Amniotic epithelial cell (primary cell): Measurements from ENCODE around the gene KIF1C.
"Not testable (repeated sequence)": the region's sequence is repeated elsewhere in the genome, so short reads cannot be mapped to it uniquely, and the experiment has no call there.

Experiments
- DNase-seq: peaks from one replicate; pipeline ENCODE4 v3.0.0-alpha.2; 2010; ENCODE audit warnings: low read depth

Gene KIF1C

GRCh38 chr17:5045496-5045895, 47.7 kb downstream of the KIF1C start:
- no peak for DNase-seq

DNA sequence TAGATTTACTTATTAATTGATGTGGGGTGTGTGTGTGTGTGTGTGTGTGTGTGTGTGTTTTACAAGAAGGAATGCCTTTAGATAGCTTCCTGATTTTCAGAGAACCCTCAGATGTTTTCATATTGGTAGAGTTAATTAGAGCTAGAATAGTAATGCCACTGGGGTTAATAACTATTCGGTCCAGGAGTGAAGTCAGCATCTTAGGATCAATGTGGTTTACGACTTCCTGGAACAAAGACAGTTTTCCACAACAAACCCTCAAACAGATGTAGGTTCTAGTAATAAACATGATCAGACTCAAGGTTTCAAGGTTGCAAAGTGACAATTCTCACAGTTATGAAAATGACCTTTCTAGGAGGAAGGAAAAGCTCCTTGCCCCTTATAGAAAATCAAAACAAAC, 49.7 kb downstream of the KIF1C start:
- DNase-seq: no peak

DNA sequence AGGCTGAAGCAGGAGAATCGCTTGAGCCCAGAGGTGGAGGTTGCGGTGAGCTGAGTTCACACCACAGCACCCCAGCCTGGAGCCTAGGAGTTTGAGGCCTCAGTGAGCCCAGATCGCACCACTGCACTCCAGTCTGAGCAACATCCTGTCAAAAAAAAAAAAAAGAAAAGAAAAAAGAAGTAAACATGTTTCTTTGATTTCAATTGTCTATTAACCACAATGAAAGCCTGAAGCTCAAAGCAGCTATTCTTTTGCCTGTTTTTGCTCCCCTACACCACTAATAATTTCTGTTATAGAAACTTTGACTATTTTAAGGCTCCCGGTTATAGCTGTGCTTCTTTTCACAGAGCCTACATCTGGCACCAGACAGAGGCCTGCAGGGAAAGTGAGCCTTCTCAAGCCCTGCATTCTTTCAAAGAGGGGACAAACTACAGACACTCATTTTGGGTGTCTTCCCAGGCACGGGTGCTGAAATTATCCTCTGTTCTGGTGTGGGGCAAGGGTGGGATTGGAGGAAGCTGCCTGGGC, 51.6 kb downstream of the KIF1C start:
- DNase-seq: no peak

DNA sequence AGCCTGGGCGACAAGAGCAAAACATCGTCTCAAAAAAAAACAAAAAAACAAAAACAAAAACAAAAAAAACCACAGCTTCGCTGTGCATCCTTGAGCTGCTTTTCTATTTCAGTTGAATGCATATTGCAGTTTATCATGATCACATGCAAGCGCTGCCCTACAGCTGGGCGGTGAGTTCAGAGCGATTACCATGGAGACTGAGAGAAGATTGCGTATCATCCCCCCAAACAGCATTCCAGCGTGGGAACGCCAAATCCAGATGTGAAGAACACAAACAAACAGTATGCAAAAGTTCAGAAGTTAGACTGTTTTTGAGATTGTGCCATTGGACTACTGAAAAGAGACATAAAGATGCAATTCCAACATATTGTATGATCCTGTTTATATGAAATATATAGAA, 52.5 kb downstream of the KIF1C start:
- peak; percentile 90 for DNase-seq

GRCh38 chr17:5055543-5055942, 57.8 kb downstream of the KIF1C start:
- no peak for DNase-seq

DNA sequence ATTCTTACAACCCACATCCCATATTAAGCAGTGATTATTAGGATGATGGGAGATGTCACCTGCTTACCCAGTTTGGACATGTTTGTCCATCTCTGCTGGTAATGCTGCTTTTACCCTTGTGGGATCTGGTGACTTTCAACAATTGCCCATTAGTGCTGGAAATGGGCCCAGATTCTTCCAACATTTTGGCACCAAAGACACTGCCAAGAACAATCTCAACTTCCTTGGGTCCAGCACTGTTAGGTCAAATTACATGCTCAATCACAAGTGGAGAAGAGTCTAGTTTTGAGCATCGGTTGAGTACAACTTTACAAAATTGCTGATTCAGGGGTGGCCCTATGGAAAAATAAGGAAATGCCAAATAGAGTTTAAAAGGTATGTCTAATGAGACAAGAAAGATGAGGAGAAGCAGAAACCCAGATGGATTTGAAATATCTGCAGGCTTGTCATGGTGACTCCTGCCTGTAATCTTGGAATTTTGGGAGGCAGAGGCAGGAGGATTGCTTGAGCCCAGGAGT, 67.5 kb downstream of the KIF1C start:
- no peak for DNase-seq

DNA sequence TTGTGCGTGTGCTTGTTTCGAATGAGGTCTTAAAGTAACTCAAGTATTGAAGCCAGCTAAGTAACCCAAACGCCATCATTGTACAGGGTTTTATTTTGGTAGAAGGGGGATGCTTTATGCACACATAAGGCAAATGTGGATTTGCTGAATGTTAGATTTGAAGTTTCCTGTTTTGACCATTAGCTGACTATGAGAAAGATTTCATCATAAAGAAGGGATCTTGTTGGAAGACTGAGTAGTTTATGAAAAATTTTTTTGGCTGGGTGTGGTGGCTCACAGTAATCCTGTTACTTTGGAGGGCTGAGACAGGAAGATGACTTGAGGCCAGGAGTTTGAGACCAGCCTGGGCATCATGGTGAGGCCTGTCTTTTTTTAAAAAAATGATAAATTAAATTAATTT, 70.5 kb downstream of the KIF1C start:
- DNase-seq: no peak

- no peak for DNase-seq
Measured at GRCh38 chr17:5069724-5070123, 72.0 kb downstream of the KIF1C start.

DNA sequence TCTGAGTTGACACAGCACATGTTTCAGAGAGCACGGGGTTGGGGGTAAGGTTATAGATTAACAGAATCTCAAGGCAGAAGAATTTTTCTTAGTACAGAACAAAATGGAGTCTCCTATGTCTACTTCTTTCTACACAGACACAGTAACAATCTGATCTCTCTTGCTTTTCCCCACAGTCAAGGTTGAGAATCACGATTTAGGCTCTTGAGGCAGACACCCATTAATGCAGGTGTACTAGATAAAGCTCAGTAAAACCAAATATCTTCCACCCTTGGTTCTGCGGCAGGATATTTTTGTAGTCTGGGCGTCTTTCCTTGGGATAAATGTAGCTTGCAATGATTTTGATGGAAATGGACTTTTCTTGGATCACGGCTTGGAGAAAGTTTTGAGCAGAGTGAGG, 77.7 kb downstream of the KIF1C start:
- DNase-seq: not testable (repeated sequence)

DNA sequence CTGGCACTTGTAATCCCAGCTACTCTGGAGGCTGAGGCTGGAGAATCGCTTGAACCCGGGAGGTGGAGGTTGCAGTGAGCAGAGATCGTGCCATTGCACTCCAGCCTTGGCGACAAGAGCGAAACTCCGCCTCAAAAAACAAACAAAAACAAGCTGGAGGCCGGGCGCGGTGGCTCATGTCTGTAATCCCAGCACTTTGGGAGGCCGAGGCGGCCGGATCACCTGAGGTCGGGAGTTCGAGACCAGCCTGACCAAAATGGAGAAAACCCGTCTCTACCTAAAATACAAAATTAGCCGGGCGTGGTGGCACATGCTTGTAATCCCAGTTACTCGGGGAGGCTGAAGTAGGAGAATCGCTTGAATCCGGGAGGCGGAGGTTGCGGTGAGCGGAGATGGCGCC, 79.5 kb downstream of the KIF1C start:
- DNase-seq: not testable (repeated sequence)

DNA sequence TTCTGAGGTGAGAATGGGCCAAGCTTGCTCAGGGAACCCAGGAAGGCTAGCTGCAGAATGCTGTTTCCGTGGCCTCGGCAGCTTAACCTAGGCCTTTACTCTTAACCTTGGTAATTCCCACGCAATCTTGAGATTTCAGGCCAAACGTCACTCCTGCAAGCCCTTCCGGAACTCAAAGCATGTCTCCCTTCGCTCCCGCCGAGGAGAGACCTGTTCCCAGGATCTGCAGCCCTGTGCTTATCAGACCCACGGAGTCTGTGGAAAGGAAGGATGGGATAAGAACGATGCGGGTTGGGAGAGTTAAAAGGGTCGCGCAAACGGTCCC, 80.0 kb downstream of the KIF1C start:
- DNase-seq: no peak
